HG02610 (cell line): ENCODE measurements around the gene TTC21A.
A peak's percentile ranks its signal among the peaks of the same experiment; 100 is the strongest.

Experiments
- ATAC-seq: cut with Tn5 transposase; IDR thresholded peaks from one replicate; pipeline ENCODE4 v1.9.1; 2021; ENCODE audit warnings: mild to moderate bottlenecking, moderate library complexity; ENCODE audit not compliant: unreplicated experiment

TTC21A gene

GRCh38 chr3:39176025-39176714, 68.7 kb downstream of the TTC21A start:
- no peak for ATAC-seq

- ATAC-seq, result peak; percentile 36
Observed at GRCh38 chr3:39177708-39178332, 70.3 kb downstream of the TTC21A start.

GRCh38 chr3:39178553-39178952, 71.1 kb downstream of the TTC21A start:
- no peak for ATAC-seq

- ATAC-seq, result no peak
Observed at GRCh38 chr3:39180183-39180545, 72.7 kb downstream of the TTC21A start.

- peak; percentile 89 for ATAC-seq
Observed at GRCh38 chr3:39180546-39181346, 73.3 kb downstream of the TTC21A start.

GRCh38 chr3:39181408-39182335, 74.2 kb downstream of the TTC21A start:
- no peak for ATAC-seq

GRCh38 chr3:39183211-39184080, 76.0 kb downstream of the TTC21A start:
- no peak for ATAC-seq

GRCh38 chr3:39184081-39184967, 76.8 kb downstream of the TTC21A start:
- no peak for ATAC-seq

- no peak for ATAC-seq
Observed at GRCh38 chr3:39184968-39185285, 77.4 kb downstream of the TTC21A start.

- no peak for ATAC-seq
Observed at GRCh38 chr3:39185326-39185958, 78.0 kb downstream of the TTC21A start.

- no peak for ATAC-seq
Observed at GRCh38 chr3:39185959-39186691, 78.6 kb downstream of the TTC21A start.

GRCh38 chr3:39186692-39187151, 79.2 kb downstream of the TTC21A start:
- no peak for ATAC-seq

GRCh38 chr3:39187372-39188155, 80.1 kb downstream of the TTC21A start:
- no peak for ATAC-seq
